Body of pancreas (tissue), 2 donors: ENCODE measurements around the gene SUCLG1. TPM values are rescaled to one million over a fixed set of nuclear protein-coding genes. Genes with fewer than 3 reads are reported as not detected.

Experiments
- total RNA-seq, 2 donors: library from RNA; depleted of rRNA; stranded (reverse); fragments of >200 nt; gene quantifications; one replicate each; pipeline ENCODE4 v1.1.0, GENCODE V29; 2016

SUCLG1 gene
- total RNA-seq, 2 donors from 2014 or later = 51.1 to 89.2 TPM

Other genes starting within 250 kb of the SUCLG1 start
- gene DNAH6, start 57.2 kb upstream of the SUCLG1 start, total RNA-seq = 1 to 10 TPM; 1.3 to 2.6 TPM